ENCODE data around the gene TFE3. TPM values are rescaled to one million over a fixed set of nuclear protein-coding genes. Genes with fewer than 3 reads are reported as not detected.

Gene TFE3
- total and polyA plus RNA-seq, 2 experiments from 2014 or later = 21.4 to 83.8 TPM

DNA sequence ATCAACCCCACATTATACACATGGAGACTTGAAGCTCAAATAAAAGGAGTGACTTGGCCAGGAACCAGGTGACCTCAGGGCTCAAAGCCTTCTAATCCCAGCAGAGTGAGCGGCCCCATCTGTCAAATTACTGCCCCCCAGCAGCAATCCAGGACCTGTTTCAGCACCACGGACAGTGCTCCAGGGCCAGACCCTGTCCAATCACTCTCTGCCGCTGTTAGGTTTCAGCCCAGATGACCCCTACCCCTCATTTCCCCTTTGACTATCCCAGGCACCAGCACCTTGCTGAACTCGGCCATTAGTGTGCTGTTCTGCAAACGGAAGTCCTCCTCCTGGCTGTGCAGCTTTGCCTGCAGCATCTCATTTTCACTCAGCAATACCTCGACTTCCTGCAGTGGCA is 46.2 kb downstream of the TFE3 start:
- Histone ChIP-seq H3K4me1 (ENCODE audit: insufficient read depth) (no peaks in the 10 kb centered on the region), H2AFZ (no peak overlapping the region), H3K79me2 (replicated peaks; ENCODE audit: insufficient read depth) (peaks cover 12% of the 10 kb centered on the region), H3K9me2 (ENCODE audit: insufficient read depth) (no peaks in the 10 kb centered on the region), H3K36me3 (ENCODE audit: insufficient read depth) (no peaks in the 10 kb centered on the region), H4K20me1 (replicated peaks; ENCODE audit: insufficient read depth) (peaks cover 3% of the 10 kb centered on the region; the same call in 1 of the 2 replicates), H3K4me2 (no peak overlapping the region), H3K27ac (ENCODE audit: low read depth) (no peak overlapping the region), H3K27me3 (ENCODE audit: insufficient read depth) (no peaks in the 10 kb centered on the region), H3K4me3 (no peak overlapping the region), H3F3A (replicated peaks; ENCODE audit: low read depth) (no peaks in the 10 kb centered on the region)
- Mint-ChIP-seq H3K27ac (no peak overlapping the region), H3K36me3 (ENCODE audit: low read depth) (peaks cover 72% of the 10 kb centered on the region), H3K4me1 (peaks cover 8% of the 10 kb centered on the region; the same call in 2 of the 3 replicates), H3K27me3 (ENCODE audit: insufficient read depth, low read depth, poor library complexity) (peaks cover 6% of the 10 kb centered on the region), H3K9me3 (no peaks in the 10 kb centered on the region), H3K4me3 (no peak overlapping the region)
- TF ChIP-seq, protein P1, sequence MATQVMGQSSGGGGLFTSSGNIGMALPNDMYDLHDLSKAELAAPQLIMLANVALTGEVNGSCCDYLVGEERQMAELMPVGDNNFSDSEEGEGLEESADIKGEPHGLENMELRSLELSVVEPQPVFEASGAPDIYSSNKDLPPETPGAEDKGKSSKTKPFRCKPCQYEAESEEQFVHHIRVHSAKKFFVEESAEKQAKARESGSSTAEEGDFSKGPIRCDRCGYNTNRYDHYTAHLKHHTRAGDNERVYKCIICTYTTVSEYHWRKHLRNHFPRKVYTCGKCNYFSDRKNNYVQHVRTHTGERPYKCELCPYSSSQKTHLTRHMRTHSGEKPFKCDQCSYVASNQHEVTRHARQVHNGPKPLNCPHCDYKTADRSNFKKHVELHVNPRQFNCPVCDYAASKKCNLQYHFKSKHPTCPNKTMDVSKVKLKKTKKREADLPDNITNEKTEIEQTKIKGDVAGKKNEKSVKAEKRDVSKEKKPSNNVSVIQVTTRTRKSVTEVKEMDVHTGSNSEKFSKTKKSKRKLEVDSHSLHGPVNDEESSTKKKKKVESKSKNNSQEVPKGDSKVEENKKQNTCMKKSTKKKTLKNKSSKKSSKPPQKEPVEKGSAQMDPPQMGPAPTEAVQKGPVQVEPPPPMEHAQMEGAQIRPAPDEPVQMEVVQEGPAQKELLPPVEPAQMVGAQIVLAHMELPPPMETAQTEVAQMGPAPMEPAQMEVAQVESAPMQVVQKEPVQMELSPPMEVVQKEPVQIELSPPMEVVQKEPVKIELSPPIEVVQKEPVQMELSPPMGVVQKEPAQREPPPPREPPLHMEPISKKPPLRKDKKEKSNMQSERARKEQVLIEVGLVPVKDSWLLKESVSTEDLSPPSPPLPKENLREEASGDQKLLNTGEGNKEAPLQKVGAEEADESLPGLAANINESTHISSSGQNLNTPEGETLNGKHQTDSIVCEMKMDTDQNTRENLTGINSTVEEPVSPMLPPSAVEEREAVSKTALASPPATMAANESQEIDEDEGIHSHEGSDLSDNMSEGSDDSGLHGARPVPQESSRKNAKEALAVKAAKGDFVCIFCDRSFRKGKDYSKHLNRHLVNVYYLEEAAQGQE (IDR thresholded peaks at IDR 0.05; ENCODE audit: unreplicated experiment) = peak; percentile 73
- TF ChIP-seq, protein P2, sequence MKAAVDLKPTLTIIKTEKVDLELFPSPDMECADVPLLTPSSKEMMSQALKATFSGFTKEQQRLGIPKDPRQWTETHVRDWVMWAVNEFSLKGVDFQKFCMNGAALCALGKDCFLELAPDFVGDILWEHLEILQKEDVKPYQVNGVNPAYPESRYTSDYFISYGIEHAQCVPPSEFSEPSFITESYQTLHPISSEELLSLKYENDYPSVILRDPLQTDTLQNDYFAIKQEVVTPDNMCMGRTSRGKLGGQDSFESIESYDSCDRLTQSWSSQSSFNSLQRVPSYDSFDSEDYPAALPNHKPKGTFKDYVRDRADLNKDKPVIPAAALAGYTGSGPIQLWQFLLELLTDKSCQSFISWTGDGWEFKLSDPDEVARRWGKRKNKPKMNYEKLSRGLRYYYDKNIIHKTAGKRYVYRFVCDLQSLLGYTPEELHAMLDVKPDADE (IDR thresholded peaks at IDR 0.05) = no peak
- ATAC-seq (peak; percentile 32; the same call in 2 of the 3 replicates), DNase-seq (ENCODE audit: low spot score) (peak; percentile 35)

DNA sequence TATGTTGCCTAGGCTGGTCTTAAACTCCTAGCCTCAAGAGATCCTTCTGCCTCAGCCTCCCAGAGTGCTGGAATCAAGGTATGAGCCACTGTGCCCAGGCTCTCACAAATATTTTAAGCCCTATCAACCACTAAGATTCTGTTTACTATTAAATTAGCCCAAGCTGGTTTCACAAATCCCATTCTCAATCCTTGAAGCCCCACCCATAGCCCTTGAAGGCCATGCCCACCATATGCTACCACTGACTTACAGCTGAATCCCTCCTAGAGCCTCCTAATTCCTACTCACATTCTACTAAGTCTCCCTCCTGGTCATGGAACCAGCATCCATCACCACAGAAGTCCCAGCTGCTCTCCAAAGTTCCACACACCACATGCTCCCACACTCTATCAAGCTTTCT is 50.8 kb downstream of the TFE3 start:
- no peak overlapping the region; the same call in 2 of the 3 replicates for H3K4me3 Mint-ChIP-seq
- H3K36me3 Mint-ChIP-seq (ENCODE audit: low read depth) = peaks cover 71% of the 10 kb centered on the region
- ATAC-seq (no peak), DNase-seq (ENCODE audit: low spot score) (no peak)
- Histone ChIP-seq H2AFZ (no peak overlapping the region), H3K4me1 (ENCODE audit: insufficient read depth) (no peaks in the 10 kb centered on the region), H3K9me2 (ENCODE audit: insufficient read depth) (no peaks in the 10 kb centered on the region), H3K79me2 (replicated peaks; ENCODE audit: insufficient read depth) (no peaks in the 10 kb centered on the region), H3K27ac (ENCODE audit: low read depth) (no peak overlapping the region), H3F3A (replicated peaks; ENCODE audit: low read depth) (no peaks in the 10 kb centered on the region), H3K4me2 (no peak overlapping the region), H4K20me1 (replicated peaks; ENCODE audit: insufficient read depth) (peaks cover 3% of the 10 kb centered on the region; the same call in 1 of the 2 replicates), H3K4me3 (no peak overlapping the region), H3K27me3 (ENCODE audit: insufficient read depth) (no peaks in the 10 kb centered on the region), H3K36me3 (ENCODE audit: insufficient read depth) (no peaks in the 10 kb centered on the region; the same call in 1 of the 2 replicates)
- peaks cover 3% of the 10 kb centered on the region for H3K27me3 Mint-ChIP-seq (ENCODE audit: insufficient read depth, low read depth, poor library complexity)
- H3K4me1 Mint-ChIP-seq = no peaks in the 10 kb centered on the region
- H3K9me3 Mint-ChIP-seq = no peaks in the 10 kb centered on the region
- H3K27ac Mint-ChIP-seq = no peak overlapping the region
- TF ChIP-seq, protein P3, sequence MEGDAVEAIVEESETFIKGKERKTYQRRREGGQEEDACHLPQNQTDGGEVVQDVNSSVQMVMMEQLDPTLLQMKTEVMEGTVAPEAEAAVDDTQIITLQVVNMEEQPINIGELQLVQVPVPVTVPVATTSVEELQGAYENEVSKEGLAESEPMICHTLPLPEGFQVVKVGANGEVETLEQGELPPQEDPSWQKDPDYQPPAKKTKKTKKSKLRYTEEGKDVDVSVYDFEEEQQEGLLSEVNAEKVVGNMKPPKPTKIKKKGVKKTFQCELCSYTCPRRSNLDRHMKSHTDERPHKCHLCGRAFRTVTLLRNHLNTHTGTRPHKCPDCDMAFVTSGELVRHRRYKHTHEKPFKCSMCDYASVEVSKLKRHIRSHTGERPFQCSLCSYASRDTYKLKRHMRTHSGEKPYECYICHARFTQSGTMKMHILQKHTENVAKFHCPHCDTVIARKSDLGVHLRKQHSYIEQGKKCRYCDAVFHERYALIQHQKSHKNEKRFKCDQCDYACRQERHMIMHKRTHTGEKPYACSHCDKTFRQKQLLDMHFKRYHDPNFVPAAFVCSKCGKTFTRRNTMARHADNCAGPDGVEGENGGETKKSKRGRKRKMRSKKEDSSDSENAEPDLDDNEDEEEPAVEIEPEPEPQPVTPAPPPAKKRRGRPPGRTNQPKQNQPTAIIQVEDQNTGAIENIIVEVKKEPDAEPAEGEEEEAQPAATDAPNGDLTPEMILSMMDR (conservative IDR thresholded peaks at IDR 0.05; ENCODE audit: low read depth in 2 of 2) = no peak
- no peak for TF ChIP-seq EZH2phosphoT487 (IDR thresholded peaks at IDR 0.05; ENCODE audit: unreplicated experiment)
- TF ChIP-seq, protein P2 (IDR thresholded peaks at IDR 0.05) = no peak
- TF ChIP-seq, protein P1 (IDR thresholded peaks at IDR 0.05; ENCODE audit: unreplicated experiment) = no peak
- no peak for TF ChIP-seq ZNF114 (CRISPR knock-in tag; IDR thresholded peaks at IDR 0.05)
- no peak for TF ChIP-seq EZH2 (IDR thresholded peaks at IDR 0.05; ENCODE audit: low read depth, unreplicated experiment)
- TF ChIP-seq ZNF331 (CRISPR knock-in tag; IDR thresholded peaks at IDR 0.05; ENCODE audit: low read depth) = no peak
- no peak for TF ChIP-seq JUNB (IDR thresholded peaks at IDR 0.05; ENCODE audit: unreplicated experiment)
- TF ChIP-seq POLR2AphosphoS5 (IDR thresholded peaks at IDR 0.05; ENCODE audit: low read depth) = no peak
- TF ChIP-seq NANOG (IDR thresholded peaks at IDR 0.05; ENCODE audit: borderline replicate concordance) = no peak

Measured in GM23338 (cell line).